A549 (cell line): Measurements from ENCODE around the gene PACS2. TPM values are rescaled to one million over a fixed set of nuclear protein-coding genes. Genes with fewer than 3 reads are reported as not detected.

ENCODE experiments used
- ATAC-seq, 2 experiments: fragments of 200-7000 bp in 1 of 2; fragments of >200 bp in 1 of 2; cut with Nextera tagmentation in 1 of 2; cut with Tn5 transposase in 1 of 2; 3 replicates each; pipeline versions ENCODE4 v1.8.0 to v1.9.1; 2018 to 2020; ENCODE audit warnings: mild to moderate bottlenecking in 1 of 2, moderate library complexity in 1 of 2
- CTCF ChIA-PET: fragments of 300-600 bp; sonication (Branson Sonifier 250); formaldehyde crosslinking; extraction: SDS; loops from one replicate; lab custom pipeline; 2021; ENCODE audit warnings: antibody characterized with exemption, inconsistent platforms; lab: Yijun Ruan, JAX
- POLR2A ChIA-PET: fragments of 350-600 bp; formaldehyde crosslinking; extraction: SDS; loops from one replicate; lab custom pipeline; 2021; ENCODE audit warnings: antibody characterized with exemption, inconsistent platforms; lab: Yijun Ruan, JAX
- DNase-seq, 2 experiments: peaks; one replicate each; pipeline versions ENCODE4 v3.0.0 to v3.0.0-alpha.2; 2011 to 2016; ENCODE audit warnings: low read depth in 1 of 2, low spot score in 1 of 2
- FAIRE-seq: peaks from 2 replicates; lab custom pipeline; 2011; peaks lifted over from hg19 to GRCh38; lab: Jason Lieb, UNC
- H3K27ac ChIP-seq, 2 experiments: fragments of >200 bp; sonication (Bioruptor Twin); formaldehyde crosslinking; 3 replicates each; pipeline ENCODE4 v1.5.1; 2016 to 2017
- H3K4me1 ChIP-seq: fragments of >200 bp; sonication (Bioruptor Twin); formaldehyde crosslinking; 3 replicates; pipeline ENCODE4 v1.6.1; 2016
- H3K4me2 ChIP-seq: fragments of >200 bp; sonication (Bioruptor Twin); formaldehyde crosslinking; 3 replicates; pipeline ENCODE4 v1.6.1; 2016
- H3K4me3 ChIP-seq: fragments of >200 bp; sonication (Bioruptor Twin); formaldehyde crosslinking; 3 replicates; pipeline ENCODE4 v1.5.1; 2016
- H3K9me3 ChIP-seq: fragments of >200 bp; sonication (Bioruptor Twin); formaldehyde crosslinking; 3 replicates; pipeline ENCODE4 v1.6.1; 2016
- CEBPB ChIP-seq, 2 experiments: fragments of >200 bp in 1 of 2; sonication (Bioruptor Twin) in 1 of 2; formaldehyde crosslinking in 1 of 2; IDR thresholded peaks; 2 replicates each; pipeline ENCODE4 v1.6.1; 2012 to 2016
- CHD2 ChIP-seq: fragments of 150-350 bp; IDR thresholded peaks from 2 replicates; pipeline ENCODE4 v1.6.1; 2014; ENCODE audit warnings: low read length; ENCODE audit not compliant: partially characterized antibody
- EHMT2 ChIP-seq: fragments of 200-600 bp; sonication (generic); IDR thresholded peaks from 2 replicates; pipeline ENCODE4 v1.6.1; 2016; ENCODE audit warnings: antibody characterized with exemption, low read depth, mild to moderate bottlenecking, moderate library complexity
- ESRRA ChIP-seq: fragments of 150-350 bp; IDR thresholded peaks from 2 replicates; pipeline ENCODE4 v1.6.1; 2014; ENCODE audit warnings: mild to moderate bottlenecking, low read length, borderline replicate concordance
- FOXS1 ChIP-seq: fragments of 250-450 bp; sonication (Bioruptor Pico); IDR thresholded peaks from 2 replicates; pipeline ENCODE4 v1.5.0; 2020; ENCODE audit warnings: mild to moderate bottlenecking, moderate library complexity
- GATA3 ChIP-seq: IDR thresholded peaks from 2 replicates; pipeline ENCODE4 v1.6.1; 2012; ENCODE audit warnings: borderline replicate concordance
- KDM5A ChIP-seq: fragments of 200-600 bp; sonication (generic); IDR thresholded peaks from 2 replicates; pipeline ENCODE4 v1.6.1; 2016; ENCODE audit warnings: antibody characterized with exemption, mild to moderate bottlenecking
- MAFK ChIP-seq: fragments of 450-650 bp; IDR thresholded peaks from 2 replicates; pipeline ENCODE4 v1.6.1; 2014; ENCODE audit not compliant: partially characterized antibody
- MAX ChIP-seq: IDR thresholded peaks from 2 replicates; pipeline ENCODE4 v1.6.1; 2012
- MYC ChIP-seq: IDR thresholded peaks from 2 replicates; pipeline ENCODE4 v1.6.1; 2012; ENCODE audit warnings: mild to moderate bottlenecking, inconsistent platforms, low read length, improper control_type of control experiment, borderline replicate concordance
- NPAS2 ChIP-seq: fragments of 250-450 bp; sonication (Bioruptor Pico); IDR thresholded peaks from 2 replicates; pipeline ENCODE4 v1.8.0; 2022; ENCODE audit warnings: mild to moderate bottlenecking, moderate library complexity, borderline replicate concordance
- PBX3 ChIP-seq: IDR thresholded peaks from 2 replicates; pipeline ENCODE4 v1.6.1; 2012
- POLR2AphosphoS2 ChIP-seq: conservative IDR thresholded peaks from 2 replicates; pipeline ENCODE4 v1.6.1; 2012; ENCODE audit warnings: low read length, improper control_type of control experiment, inconsistent platforms
- SMC3 ChIP-seq: fragments of >200 bp; sonication (Bioruptor Twin); formaldehyde crosslinking; IDR thresholded peaks from 3 replicates; pipeline ENCODE4 v1.6.1; 2018; ENCODE audit warnings: inconsistent platforms
- SREBF2 ChIP-seq: fragments of 450-650 bp; IDR thresholded peaks from 2 replicates; pipeline ENCODE4 v1.6.1; 2014; ENCODE audit warnings: mild to moderate bottlenecking, moderate library complexity
- ZSCAN20 ChIP-seq: fragments of 250-450 bp; sonication (Bioruptor Pico); IDR thresholded peaks from 2 replicates; pipeline ENCODE4 v1.8.0; 2022; ENCODE audit warnings: mild to moderate bottlenecking, moderate library complexity
- WGBS: methylation state at CpG from one replicate; pipeline ENCODE4 v1.1.6; 2017; ENCODE audit errors: missing lambda C conversion rate; 5-methylcytosine and 5-hydroxymethylcytosine counted together
- polyA plus RNA-seq, 4 experiments: library from polyadenylated mRNA; depleted of rRNA in 3 of 4; stranded (reverse); fragments of >200 nt; fragmentation: RNase III in 1 of 4; extraction: RNeasy Plus Mini Kit Qiagen cat#74134 plus additional on column Dnase treatment in 1 of 4; gene quantifications; 2 replicates in 3 of 4; 3 replicates in 1 of 4; pipeline ENCODE4 v1.2.3, GENCODE V29; 2011 to 2017
- TF ChIP-seq, protein P1 (sequence below): fragments of 450-650 bp; IDR thresholded peaks from 2 replicates; pipeline ENCODE4 v1.6.1; 2014; ENCODE audit warnings: antibody characterized with exemption
- TF ChIP-seq, protein P2 (sequence below): fragments of >200 bp; sonication (Bioruptor Twin); formaldehyde crosslinking; IDR thresholded peaks from 3 replicates; pipeline ENCODE4 v1.5.1; 2016
- TF ChIP-seq, protein P3 (sequence below): fragments of 250-450 bp; sonication (Bioruptor Pico); IDR thresholded peaks from 2 replicates; pipeline ENCODE4 v1.5.0; 2021; ENCODE audit warnings: mild to moderate bottlenecking, moderate library complexity, borderline replicate concordance
- TF ChIP-seq, protein P4 (sequence below): fragments of 150-350 bp; IDR thresholded peaks from 2 replicates; pipeline ENCODE4 v1.6.1; 2014; ENCODE audit warnings: low read depth, mild to moderate bottlenecking, low read length

Gene PACS2
- polyA plus RNA-seq, 2 of the 4 experiments (the other 2 are of a cell fraction) = 11.9 to 24.5 TPM

GRCh38 chr14:105420974-105421674 is 106.6 kb downstream of the PACS2 start:
- ATAC-seq (peak in 1 of 2 experiments; percentile 14; a peak in 3 of 6 replicates), DNase-seq (no peak), FAIRE-seq (no peak)
- CTCF ChIA-PET = interaction anchor here (0.9 to 3.1 kb wide), 6 partner anchors 12 to 69 kb away, joined by 3 to 9 read pairs (median 3); no protein-coding TSS in a partner anchor
- H3K27ac ChIP-seq = peak overlapping the region; percentile 99 to 100
- peak overlapping the region; percentile 94 for H3K4me2 ChIP-seq
- H3K4me3 ChIP-seq = peak overlapping the region; percentile 97
- POLR2A ChIA-PET = no interaction called here
- peaks cover 19% of the 10 kb centered on the region; the same call in 2 of the 3 replicates for H3K4me1 ChIP-seq
- no peak for TF ChIP-seq MAX
- TF ChIP-seq GATA3 = no peak
- no peak for TF ChIP-seq ZSCAN20 (CRISPR knock-in tag)
- TF ChIP-seq SREBF2 = no peak
- 63% methylated on average over 7 of the region's 23 CpGs for WGBS
- H3K9me3 ChIP-seq = no peaks in the 10 kb centered on the region

DNA sequence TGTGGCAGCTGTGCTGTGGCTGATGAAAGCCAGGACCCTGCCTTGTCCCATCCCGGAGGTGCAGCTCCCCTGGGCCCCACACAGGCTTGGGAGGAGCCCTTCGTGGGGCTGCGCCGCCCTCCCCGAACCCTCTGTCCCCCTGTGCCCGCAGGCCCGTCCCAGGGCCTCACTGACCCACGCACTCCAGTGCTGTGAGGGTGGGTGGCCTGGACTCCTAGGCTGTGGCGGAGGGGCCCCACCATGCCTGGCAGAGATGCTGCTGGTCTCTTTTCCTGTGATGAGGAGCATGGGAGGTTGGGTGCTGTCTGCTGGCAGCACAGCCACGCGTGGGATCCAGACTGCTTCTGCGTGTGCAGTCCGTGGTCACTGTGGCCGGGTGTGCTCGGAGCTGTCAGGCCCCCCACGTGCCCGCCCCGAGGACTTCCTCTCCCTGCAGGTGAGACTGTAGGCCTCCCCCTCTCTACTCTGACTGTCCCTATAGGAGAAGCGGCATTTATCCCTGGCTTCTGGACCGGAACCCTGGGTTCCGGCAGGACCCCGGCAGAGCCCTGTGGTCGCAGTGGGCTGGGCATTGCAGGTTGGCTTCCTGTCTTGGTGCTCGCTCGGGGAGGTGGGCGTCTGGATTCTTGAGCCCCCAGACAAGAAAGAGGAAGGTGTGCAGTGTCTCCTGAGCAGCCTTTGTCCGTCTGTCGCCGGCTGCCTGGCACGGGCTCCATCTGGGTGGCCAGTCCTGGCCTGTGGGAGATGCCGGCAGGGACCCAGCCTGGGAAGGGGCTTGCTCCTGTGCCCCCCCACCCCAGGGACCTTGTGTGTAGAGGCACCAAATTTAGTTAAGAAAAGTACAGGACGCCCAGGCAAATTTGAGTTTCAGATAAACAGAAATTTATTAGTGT is 107.4 kb downstream of the PACS2 start:
- H3K9me3 ChIP-seq = no peaks in the 10 kb centered on the region
- TF ChIP-seq, protein P1, sequence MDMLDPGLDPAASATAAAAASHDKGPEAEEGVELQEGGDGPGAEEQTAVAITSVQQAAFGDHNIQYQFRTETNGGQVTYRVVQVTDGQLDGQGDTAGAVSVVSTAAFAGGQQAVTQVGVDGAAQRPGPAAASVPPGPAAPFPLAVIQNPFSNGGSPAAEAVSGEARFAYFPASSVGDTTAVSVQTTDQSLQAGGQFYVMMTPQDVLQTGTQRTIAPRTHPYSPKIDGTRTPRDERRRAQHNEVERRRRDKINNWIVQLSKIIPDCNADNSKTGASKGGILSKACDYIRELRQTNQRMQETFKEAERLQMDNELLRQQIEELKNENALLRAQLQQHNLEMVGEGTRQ = no peak
- TF ChIP-seq POLR2AphosphoS2 (no peak), KDM5A (no peak), NPAS2 (CRISPR knock-in tag) (no peak), ZSCAN20 (CRISPR knock-in tag) (no peak), CHD2 (no peak), EHMT2 (no peak), PBX3 (no peak), ESRRA (no peak), CEBPB (IDR thresholded peaks at IDR 0.05) (no peak), MAFK (no peak), SMC3 (no peak), MYC (no peak), FOXS1 (CRISPR knock-in tag) (no peak), MAX (no peak)
- TF ChIP-seq, protein P2, sequence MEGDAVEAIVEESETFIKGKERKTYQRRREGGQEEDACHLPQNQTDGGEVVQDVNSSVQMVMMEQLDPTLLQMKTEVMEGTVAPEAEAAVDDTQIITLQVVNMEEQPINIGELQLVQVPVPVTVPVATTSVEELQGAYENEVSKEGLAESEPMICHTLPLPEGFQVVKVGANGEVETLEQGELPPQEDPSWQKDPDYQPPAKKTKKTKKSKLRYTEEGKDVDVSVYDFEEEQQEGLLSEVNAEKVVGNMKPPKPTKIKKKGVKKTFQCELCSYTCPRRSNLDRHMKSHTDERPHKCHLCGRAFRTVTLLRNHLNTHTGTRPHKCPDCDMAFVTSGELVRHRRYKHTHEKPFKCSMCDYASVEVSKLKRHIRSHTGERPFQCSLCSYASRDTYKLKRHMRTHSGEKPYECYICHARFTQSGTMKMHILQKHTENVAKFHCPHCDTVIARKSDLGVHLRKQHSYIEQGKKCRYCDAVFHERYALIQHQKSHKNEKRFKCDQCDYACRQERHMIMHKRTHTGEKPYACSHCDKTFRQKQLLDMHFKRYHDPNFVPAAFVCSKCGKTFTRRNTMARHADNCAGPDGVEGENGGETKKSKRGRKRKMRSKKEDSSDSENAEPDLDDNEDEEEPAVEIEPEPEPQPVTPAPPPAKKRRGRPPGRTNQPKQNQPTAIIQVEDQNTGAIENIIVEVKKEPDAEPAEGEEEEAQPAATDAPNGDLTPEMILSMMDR = no peak
- TF ChIP-seq, protein P3, sequence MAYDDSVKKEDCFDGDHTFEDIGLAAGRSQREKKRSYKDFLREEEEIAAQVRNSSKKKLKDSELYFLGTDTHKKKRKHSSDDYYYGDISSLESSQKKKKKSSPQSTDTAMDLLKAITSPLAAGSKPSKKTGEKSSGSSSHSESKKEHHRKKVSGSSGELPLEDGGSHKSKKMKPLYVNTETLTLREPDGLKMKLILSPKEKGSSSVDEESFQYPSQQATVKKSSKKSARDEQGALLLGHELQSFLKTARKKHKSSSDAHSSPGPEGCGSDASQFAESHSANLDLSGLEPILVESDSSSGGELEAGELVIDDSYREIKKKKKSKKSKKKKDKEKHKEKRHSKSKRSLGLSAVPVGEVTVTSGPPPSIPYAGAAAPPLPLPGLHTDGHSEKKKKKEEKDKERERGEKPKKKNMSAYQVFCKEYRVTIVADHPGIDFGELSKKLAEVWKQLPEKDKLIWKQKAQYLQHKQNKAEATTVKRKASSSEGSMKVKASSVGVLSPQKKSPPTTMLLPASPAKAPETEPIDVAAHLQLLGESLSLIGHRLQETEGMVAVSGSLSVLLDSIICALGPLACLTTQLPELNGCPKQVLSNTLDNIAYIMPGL = no peak
- TF ChIP-seq, protein P4, sequence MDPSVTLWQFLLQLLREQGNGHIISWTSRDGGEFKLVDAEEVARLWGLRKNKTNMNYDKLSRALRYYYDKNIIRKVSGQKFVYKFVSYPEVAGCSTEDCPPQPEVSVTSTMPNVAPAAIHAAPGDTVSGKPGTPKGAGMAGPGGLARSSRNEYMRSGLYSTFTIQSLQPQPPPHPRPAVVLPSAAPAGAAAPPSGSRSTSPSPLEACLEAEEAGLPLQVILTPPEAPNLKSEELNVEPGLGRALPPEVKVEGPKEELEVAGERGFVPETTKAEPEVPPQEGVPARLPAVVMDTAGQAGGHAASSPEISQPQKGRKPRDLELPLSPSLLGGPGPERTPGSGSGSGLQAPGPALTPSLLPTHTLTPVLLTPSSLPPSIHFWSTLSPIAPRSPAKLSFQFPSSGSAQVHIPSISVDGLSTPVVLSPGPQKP = no peak
- DNase-seq (no peak), FAIRE-seq (no peak), ATAC-seq (no peak; a peak in 1 of 6 replicates)
- no peak overlapping the region for H3K4me3 ChIP-seq
- 84% methylated on average over 26 of the region's 32 CpGs for WGBS
- POLR2A ChIA-PET = no interaction called here
- CTCF ChIA-PET = interaction anchor here (0.9 to 3.1 kb wide), 7 partner anchors 11 to 68 kb away, joined by 3 to 9 read pairs (median 3); no protein-coding TSS in a partner anchor
- H3K4me1 ChIP-seq = peaks cover 19% of the 10 kb centered on the region; the same call in 2 of the 3 replicates
- H3K4me2 ChIP-seq = peak overlapping the region; percentile 94
- peak overlapping the region in 1 of 2 experiments; percentile 100; a peak in 2 of 6 replicates for H3K27ac ChIP-seq
